GM12873 (cell line): ENCODE data around the gene CSRP1.

ENCODE experiments used
- TF ChIP-seq, protein P1 (sequence below): IDR thresholded peaks from 2 replicates; pipeline ENCODE4 v1.5.1; 2012; ENCODE audit warnings: low read depth, mild to moderate bottlenecking, moderate library complexity, low read length, control low read depth; ENCODE audit not compliant: insufficient read depth; ENCODE audit errors: missing control alignments

Gene CSRP1

GRCh38 chr1:201456499-201457309 lies 50.2 kb downstream of the CSRP1 start:
- TF ChIP-seq, protein P1, sequence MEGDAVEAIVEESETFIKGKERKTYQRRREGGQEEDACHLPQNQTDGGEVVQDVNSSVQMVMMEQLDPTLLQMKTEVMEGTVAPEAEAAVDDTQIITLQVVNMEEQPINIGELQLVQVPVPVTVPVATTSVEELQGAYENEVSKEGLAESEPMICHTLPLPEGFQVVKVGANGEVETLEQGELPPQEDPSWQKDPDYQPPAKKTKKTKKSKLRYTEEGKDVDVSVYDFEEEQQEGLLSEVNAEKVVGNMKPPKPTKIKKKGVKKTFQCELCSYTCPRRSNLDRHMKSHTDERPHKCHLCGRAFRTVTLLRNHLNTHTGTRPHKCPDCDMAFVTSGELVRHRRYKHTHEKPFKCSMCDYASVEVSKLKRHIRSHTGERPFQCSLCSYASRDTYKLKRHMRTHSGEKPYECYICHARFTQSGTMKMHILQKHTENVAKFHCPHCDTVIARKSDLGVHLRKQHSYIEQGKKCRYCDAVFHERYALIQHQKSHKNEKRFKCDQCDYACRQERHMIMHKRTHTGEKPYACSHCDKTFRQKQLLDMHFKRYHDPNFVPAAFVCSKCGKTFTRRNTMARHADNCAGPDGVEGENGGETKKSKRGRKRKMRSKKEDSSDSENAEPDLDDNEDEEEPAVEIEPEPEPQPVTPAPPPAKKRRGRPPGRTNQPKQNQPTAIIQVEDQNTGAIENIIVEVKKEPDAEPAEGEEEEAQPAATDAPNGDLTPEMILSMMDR, result no peak

DNA sequence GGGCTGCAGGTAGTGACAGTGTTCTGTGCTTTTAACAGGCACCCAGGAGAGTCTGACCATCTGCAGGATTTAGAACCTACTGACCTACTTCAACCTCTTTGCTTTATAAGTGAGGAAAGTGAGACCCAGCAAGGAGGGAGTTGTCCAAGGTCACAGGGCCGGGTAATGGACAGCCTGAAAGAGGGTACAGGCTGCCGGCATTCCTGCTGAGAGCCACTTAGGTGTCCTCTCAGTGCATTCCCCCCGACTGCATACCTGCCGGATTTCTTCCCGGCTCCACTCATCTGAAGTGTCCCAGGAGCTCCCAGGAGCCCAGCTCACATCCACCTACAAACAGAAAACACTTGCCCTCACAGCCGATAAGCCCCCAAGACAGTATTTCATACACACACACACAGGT lies 51.8 kb downstream of the CSRP1 start:
- TF ChIP-seq, protein P1, result no peak

GRCh38 chr1:201454608-201455007 lies 52.3 kb downstream of the CSRP1 start:
- TF ChIP-seq, protein P1, result no peak

DNA sequence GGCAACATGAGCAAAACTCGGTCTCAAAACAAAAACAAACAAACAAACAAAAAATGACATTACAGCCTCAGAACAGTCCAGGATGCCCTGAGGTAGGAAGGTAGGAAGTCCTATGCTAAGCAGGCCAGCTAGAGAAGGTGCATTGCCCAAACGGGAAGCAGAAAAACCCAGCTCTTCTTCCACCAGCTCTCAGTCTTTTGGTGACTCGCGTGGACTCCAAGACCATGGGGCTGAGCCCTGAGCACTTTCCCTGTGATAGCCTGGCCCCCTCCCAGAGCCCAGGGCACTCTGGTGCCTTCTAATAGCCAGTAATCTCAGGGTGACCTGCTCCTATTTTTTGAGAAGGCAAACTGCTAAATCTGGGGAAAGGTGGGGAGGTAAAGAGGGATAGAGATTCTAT lies 54.1 kb downstream of the CSRP1 start:
- TF ChIP-seq, protein P1, result no peak

- TF ChIP-seq, protein P1, result no peak
Observed at GRCh38 chr1:201450721-201451291, 56.1 kb downstream of the CSRP1 start.

- TF ChIP-seq, protein P1, result no peak
Observed at GRCh38 chr1:201448990-201449389, 57.9 kb downstream of the CSRP1 start.

GRCh38 chr1:201447903-201448871 lies 58.7 kb downstream of the CSRP1 start:
- TF ChIP-seq, protein P1, result peak; percentile 92
